ENCODE measurements around the gene MIS12.

The MIS12 gene

GRCh38 chr17:5499476-5500231 lies 13.3 kb downstream of the MIS12 start:
- no peak for DNase-seq (ENCODE audit: low read depth in 2 of 2)

GRCh38 chr17:5500247-5500588 lies 13.9 kb downstream of the MIS12 start:
- no peak for DNase-seq (ENCODE audit: low read depth in 2 of 2)

DNA sequence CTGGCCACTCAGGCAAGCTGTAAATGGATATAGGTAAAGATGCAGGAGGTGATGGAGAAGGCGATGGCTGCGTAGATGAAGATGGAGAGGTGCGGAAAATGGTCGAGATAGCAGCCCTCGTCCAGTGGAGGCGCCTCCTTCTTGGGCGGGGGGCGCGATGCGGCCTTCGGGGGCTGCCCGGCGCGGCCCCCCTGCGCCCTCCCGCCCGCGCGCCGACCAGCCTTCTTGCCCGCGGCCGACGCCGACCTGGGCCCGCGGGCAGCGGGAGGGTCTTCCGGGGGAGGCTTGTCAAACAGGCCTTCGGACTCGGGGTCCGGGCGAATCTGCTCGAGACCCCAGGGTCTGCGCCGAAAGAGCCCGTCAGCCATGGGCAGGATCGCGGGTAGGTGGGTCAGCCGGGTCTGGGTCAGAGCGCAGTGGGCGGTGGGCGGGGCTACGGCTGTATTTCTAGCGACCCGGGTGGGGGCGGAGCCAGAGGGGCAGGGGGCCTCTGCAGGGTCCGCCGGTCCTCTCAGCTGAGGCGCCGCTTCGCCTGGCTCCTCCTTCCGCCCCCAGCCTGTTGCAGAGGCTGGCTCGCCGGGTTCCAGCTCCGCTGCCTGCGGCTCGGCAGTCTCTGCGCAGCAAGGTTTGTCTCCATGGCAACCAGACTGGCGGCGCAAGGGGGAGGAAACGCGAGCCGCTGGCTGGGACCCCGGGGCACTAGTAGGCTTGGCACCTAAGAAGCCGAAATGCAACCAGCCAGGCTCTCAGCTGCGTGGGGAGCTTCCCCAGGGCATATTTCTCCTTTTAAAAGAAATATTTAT lies 14.4 kb downstream of the MIS12 start:
- DNase-seq (ENCODE audit: low read depth in 2 of 2), result peak; percentile 55 to 65

- DNase-seq (ENCODE audit: low read depth in 2 of 2), result no peak
Observed at GRCh38 chr17:5501685-5502084, 15.3 kb downstream of the MIS12 start.

- DNase-seq (ENCODE audit: low read depth in 2 of 2), result no peak
Observed at GRCh38 chr17:5502552-5502951, 16.2 kb downstream of the MIS12 start.

DNA sequence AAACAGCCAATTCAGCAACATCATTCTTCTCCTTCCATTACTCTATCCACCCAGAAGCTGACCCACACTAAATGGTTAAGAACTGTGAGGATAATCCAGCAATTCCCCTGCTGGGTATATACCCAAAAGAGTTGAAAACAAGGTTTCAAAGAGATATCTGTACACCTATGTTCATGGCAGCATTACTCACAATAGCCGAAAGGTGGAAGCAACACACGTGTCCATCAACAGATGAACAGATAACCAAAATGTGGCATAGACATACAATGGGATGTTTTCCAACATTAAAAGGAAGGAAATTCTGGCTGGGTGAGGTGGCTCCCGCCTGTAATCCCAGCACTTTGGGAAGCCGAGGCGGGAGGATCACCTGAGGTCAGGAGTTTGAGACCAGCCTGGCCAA lies 19.9 kb downstream of the MIS12 start:
- no peak for DNase-seq (ENCODE audit: low read depth in 2 of 2)

GRCh38 chr17:5508810-5509209 lies 22.4 kb downstream of the MIS12 start:
- DNase-seq (ENCODE audit: low read depth in 2 of 2), result no peak

- DNase-seq (ENCODE audit: low read depth in 2 of 2), result no peak
Observed at GRCh38 chr17:5509482-5509881, 23.1 kb downstream of the MIS12 start.

DNA sequence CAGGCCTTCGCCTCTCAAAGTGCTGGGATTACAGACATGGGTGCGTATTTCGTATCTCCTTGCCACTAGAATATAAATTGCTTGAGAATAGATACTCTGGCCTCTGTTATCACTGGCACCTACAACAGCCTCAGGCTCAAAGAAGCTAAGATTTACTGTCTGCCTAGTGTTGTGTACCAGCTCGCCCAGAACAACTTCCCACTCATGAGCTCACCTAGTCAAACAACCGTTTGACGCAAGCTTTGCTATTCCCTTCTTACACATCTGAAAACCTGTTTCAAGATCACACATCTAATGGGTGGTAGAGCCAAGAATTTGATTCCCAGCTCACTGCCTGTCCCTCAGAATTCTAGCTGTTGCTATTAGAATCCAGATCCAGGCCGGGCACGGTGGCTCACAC lies 24.4 kb downstream of the MIS12 start:
- no peak for DNase-seq (ENCODE audit: low read depth in 2 of 2)

- DNase-seq (ENCODE audit: low read depth in 2 of 2), result no peak
Observed at GRCh38 chr17:5511401-5512225, 25.2 kb downstream of the MIS12 start.

DNA sequence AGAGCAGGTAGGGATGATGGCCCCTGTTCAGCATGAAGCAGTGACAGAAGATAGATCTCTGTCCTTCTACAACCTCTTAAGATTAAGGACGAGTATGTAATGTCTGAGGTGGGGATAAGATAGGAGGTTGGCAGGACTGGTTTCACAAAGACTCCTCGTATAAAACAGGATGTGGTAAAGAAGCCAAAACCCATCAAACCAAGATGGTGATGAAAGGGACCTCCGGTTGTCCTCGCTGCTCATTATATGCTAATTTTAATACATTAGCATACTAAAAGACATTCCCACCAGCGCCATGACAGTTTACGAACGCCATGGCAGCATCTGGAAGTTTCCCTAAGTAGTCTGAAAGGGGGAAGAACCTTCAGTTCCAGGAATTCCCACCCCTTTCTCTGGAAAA lies 27.3 kb downstream of the MIS12 start:
- no peak for DNase-seq (ENCODE audit: low read depth in 2 of 2)

DNA sequence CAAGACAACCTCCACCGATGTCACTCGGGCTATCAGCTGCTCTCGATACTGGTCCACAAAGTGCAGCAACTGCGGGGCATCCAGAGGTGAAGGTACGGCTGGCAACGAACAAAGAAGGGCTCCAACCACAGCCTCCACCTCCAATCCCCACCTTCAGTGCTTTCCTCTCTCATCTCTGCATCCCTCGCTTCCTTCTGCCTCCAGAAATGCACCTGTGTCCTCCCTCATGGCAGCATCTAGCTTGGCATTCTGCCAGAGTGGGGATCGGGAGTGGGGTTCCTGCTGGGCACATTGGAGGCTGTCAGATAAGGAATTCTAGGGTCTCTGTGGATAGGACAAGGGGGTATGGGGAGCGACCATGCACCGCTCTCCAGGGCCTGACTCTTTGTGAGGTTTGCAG lies 28.6 kb downstream of the MIS12 start:
- DNase-seq (ENCODE audit: low read depth in 2 of 2), result no peak

GRCh38 chr17:5516060-5516792 lies 29.9 kb downstream of the MIS12 start:
- no peak for DNase-seq (ENCODE audit: low read depth in 2 of 2)

DNA sequence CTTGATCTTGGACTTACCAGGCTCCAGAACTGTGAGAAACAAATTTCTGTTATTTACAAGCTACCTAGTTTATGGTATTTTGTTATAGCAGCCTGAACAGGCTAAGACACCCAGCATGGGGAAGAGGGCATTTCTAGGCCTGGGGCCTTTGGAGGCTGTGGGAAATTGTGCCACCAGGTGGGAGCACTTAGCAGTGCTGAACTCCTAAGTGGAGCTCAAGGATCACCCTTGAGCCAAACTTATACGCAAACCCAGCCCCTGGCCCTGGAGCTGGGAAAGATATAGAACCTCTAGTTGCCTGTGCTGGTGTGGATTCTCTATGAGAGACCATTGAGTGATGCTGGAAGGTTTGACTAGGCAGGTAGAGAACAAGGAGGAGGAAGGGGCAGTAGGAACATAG lies 36.1 kb downstream of the MIS12 start:
- no peak for DNase-seq (ENCODE audit: low read depth in 2 of 2)

DNA sequence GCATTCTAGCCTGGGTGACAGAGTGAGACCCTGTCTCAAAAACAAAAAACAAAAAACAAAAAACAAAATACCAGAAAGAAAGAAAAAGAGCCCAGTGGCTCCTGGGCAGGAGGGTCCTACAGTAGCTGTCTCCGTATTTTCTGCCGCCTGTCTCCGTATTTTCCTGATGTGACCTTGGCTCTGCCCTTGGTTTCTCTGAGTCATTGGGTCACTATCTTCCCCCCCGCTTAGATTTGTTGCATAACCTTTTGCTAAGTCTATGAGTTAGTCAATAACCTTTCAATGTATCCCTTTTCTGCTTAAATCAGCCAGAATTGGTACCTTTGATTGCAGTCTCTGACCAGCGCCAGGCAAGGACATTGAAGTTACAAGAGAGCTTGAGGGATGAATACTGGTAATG lies 36.9 kb downstream of the MIS12 start:
- no peak for DNase-seq (ENCODE audit: low read depth in 2 of 2)

GRCh38 chr17:5526821-5527598 lies 40.6 kb downstream of the MIS12 start:
- peak; percentile 56 to 67 for DNase-seq (ENCODE audit: low read depth in 2 of 2)

DNA sequence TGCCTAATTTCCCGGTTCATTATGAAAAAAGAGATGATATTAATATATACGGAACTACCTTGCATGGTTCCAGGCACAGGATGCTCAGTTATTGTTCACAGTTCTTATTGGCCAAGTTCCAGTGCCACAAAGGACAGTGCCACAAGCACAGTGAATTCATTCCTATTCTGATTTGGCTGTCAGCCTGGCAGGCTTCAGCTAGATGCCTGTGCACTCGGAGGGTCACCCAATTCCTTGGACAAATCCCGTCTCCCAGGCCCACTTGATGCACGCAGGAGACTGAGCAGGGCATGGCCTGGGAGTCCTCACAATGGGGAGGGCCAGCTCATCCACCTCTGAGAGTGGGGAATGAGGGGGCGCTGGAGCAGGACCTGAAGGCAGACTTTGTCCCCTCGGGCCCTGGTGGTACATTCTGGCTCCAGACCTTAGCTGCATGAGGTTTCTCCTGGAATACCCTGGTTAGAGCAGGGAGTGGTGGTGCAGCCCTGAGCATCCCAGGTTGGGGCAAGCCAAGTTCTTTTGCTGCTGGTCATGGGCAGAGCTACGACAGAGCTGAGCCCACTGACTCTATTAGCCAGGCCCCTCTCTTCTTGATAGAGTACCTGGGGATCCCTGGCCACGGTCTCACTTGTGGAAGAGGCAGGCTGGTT lies 41.4 kb downstream of the MIS12 start:
- DNase-seq (ENCODE audit: low read depth in 2 of 2), result no peak

GRCh38 chr17:5530265-5531084 lies 44.1 kb downstream of the MIS12 start:
- no peak for DNase-seq (ENCODE audit: low read depth in 2 of 2)

DNA sequence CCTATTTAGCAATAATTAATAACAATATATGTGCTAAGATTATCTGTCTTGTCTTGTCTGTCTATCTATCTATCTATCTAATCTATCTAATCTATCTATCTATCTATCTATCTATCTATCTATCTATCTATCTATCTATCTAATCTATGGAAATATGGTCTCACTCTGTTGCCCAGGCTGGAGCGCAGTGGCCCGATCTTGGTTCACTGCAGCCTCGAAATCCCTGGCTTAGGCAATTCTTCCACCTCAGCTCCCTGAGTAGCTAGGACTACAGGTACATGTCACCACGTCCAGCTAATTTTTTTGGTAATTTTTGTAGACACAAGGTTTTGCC lies 44.7 kb downstream of the MIS12 start:
- DNase-seq (ENCODE audit: low read depth in 2 of 2), result no peak

DNA sequence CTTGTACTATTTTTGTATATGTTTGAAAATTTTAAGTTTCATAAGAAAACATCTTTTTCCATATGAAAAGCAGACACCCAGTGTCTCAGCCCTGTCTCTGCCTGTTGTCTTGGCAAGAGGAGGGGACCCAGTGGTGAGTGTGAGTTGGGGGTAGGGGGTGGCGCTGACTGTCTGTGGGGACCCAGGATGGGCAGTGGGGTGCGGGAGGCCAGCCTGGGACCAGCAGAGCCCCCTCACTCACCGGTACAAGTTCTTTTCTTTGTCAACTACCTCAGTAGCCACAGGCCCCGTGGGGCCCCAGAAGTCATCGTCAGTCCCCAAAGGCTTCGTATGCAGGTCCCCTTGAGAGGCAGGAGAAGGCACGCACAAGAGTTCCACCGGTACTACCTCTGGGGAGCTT lies 46.2 kb downstream of the MIS12 start:
- DNase-seq (ENCODE audit: low read depth in 2 of 2), result no peak
